Fibroblast of mammary gland (primary cell): ENCODE data around the gene GALNT12.
A peak's percentile ranks its signal among the peaks of the same experiment; 100 is the strongest.

Source experiments
- DNase-seq: peaks from one replicate; pipeline ENCODE4 v3.0.0-alpha.2; 2010; ENCODE audit warnings: low read depth
- H3K4me3 ChIP-seq: 2 replicates; pipeline ENCODE4 v1.5.1; 2011; ENCODE audit warnings: low read depth, mild to moderate bottlenecking, low read length, moderate library complexity; ENCODE audit not compliant: control insufficient read depth
- TF ChIP-seq, protein P1 (sequence below): conservative IDR thresholded peaks from 2 replicates; pipeline ENCODE4 v1.5.1; 2011; ENCODE audit warnings: low read depth, low read length, inconsistent platforms; ENCODE audit not compliant: control insufficient read depth, insufficient read depth

GALNT12 gene

DNA sequence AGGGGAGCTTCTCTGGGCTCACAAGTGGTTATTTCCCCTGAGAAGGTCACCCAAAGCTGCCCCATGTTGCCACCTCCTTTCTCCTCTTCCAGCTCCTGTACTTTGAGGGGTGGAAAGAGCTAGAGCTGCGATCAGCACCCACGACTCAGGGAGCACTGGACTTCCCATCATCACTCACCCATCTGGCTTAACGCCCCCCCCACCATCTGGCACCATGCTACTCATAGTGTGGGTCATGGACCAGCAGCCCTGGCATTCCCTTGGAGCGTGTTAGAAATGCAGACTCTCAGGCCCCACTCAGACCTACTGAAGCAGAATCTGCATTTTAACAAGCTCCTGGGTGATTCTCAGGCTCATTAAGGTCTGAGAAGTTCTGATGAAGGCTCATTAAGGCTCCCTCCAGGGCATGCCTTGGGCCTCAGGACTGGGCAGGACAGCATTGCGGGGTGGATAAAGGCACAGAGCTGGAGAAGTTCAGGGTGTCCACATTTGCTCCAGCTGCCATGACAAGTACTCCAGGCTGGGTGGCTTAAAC, 67.3 kb downstream of the GALNT12 start:
- TF ChIP-seq, protein P1, sequence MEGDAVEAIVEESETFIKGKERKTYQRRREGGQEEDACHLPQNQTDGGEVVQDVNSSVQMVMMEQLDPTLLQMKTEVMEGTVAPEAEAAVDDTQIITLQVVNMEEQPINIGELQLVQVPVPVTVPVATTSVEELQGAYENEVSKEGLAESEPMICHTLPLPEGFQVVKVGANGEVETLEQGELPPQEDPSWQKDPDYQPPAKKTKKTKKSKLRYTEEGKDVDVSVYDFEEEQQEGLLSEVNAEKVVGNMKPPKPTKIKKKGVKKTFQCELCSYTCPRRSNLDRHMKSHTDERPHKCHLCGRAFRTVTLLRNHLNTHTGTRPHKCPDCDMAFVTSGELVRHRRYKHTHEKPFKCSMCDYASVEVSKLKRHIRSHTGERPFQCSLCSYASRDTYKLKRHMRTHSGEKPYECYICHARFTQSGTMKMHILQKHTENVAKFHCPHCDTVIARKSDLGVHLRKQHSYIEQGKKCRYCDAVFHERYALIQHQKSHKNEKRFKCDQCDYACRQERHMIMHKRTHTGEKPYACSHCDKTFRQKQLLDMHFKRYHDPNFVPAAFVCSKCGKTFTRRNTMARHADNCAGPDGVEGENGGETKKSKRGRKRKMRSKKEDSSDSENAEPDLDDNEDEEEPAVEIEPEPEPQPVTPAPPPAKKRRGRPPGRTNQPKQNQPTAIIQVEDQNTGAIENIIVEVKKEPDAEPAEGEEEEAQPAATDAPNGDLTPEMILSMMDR: no peak
- H3K4me3 ChIP-seq: no peak overlapping the region
- DNase-seq: no peak

DNA sequence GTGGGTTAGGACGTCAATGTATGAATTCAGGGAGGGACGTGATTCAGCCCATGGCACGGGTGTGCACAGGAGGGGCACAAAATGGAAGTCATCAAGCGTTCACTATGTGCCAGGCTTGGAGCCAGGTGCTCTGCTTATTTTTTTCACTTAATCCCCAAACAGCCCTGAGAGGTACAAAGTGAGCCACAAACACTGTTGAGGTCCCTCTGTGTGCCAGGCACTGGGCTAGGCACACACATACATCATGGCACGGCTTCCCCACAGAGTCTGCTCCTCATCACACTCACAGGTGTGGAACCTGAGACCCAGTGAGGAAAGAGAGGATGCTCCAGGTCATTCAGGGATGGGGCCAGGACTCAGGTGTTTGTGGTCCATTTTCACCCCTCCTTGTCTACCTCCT, 68.1 kb downstream of the GALNT12 start:
- no peak overlapping the region for H3K4me3 ChIP-seq
- no peak for DNase-seq
- TF ChIP-seq, protein P1: no peak

DNA sequence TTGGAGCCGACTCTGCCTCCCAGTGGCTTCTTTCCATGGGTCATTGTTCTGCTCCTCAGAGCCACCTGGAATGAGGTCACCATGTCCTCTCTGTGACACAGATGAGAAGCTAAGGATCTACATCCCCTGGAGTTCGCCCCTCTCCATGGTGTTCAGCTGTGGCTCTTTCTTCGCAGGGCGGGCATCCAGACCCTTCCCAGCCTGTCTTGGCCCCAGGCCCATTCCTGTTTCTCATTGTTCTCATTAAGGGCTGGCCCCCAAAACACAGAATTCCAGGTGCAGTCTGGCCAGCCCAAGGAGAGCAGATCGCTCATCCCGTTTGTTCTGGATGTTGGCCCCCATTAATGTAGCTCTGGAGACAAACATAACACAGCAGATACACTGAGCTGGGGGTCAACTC, 69.8 kb downstream of the GALNT12 start:
- no peak overlapping the region for H3K4me3 ChIP-seq
- DNase-seq: no peak
- TF ChIP-seq, protein P1: no peak

DNA sequence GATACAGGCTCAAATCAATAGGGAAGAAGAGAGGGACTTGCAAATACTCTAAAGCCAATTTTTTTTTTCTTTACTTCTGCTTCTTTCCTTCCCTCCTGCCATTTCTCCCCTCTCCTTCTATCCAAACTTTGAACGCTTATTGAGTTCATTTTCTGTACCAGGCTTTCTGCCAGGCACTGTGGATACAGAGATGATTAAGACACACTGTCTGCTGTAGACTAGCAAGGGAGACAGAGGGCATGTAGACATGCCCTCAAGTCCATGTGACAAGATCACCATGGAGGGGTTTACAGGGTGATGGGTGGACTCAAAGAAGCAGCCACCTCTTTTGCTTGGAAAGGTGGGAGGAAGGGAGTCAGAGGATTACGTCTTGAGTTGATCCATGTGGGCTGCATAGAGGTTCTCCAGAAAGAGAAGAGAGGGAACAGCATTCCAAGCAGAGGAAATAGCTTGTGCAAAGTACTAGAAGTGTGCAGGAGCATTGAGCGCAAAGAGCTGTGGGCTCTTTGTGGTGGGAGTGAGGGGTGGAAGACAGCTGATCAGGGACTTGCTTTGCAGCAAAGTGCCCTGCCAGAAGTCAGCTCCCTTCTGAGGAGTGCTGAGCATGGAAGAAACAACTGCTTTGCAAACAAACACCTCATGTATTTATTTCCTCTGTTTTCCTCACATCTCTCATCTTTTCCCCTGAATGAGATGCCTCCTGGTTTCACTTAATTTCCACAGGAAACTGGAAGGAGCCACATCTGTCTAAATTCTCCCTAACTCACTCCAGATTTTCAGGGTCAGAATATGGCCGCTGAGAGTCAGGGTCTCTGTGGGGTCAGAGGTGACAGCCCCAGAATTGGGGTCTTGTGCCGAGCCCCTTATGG, 71.9 kb downstream of the GALNT12 start:
- peak; percentile 54 for DNase-seq
- H3K4me3 ChIP-seq: no peak overlapping the region
- TF ChIP-seq, protein P1: no peak

DNA sequence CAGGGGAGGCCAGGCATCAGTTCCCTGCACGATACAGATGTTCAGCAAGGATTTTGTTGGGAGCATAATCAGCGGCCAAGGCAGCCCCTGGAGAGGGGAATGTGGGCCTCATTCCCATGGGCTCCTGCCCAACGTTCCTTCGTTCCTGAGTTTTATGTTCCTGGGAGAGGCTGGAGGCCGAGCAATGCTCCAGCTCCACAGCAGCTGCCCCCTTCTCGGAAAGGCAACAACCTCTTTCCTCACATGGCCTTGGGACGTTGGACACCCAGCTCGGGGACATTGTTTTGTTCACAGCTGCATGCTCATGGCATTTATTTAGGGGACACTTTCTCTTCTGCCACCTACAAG, 72.5 kb downstream of the GALNT12 start:
- TF ChIP-seq, protein P1: no peak

DNA sequence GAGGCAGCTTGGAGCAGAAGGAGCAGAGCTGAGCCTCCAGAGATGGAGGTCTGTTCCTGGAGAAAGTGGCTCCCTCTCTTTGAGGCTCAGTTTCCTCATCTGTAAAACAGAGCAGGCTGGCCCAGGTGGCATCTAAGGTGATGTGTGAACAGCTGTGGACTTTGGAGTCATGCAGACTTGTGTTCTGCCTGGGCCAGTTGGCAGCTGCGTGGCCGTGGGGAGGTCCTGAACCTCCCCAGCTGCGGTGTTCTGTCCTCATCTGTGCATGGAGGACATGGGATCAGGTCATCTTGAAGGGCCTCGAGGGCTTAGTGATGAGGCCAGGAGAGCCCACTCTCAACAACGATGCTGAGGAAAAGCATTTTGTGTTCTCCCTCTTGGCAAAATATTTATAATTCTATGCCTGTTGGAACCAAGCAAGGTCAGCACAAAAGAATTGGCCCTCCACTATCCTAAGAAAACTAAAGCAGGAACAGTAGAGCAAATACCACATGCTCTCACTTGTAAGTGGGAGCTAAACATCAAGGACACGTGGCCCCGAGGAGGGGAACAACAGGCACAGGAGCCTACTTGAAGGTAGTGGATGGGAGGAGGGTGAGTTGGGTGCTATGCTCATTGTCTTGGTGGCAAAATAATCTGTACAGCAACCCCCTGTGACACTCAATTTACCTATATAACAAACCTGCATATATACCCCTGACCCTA, 73.0 kb downstream of the GALNT12 start:
- no peak overlapping the region for H3K4me3 ChIP-seq
- DNase-seq: no peak
- TF ChIP-seq, protein P1: no peak

More for the DNA sequence above, 72.5 kb downstream of the GALNT12 start:
- no peak overlapping the region for H3K4me3 ChIP-seq
- no peak for DNase-seq
